Fibroblast of lung (primary cell): ENCODE results near the gene AHCYL2. TPM values are rescaled to one million over a fixed set of nuclear protein-coding genes. Genes with fewer than 3 reads are reported as not detected.

Experiments
- DNase-seq, 2 donors: peaks; one replicate each; pipeline versions ENCODE4 v3.0.0 to v3.0.0-alpha.2; 2010; ENCODE audit warnings: low read depth in 2 of 2
- H2AFZ ChIP-seq: 2 replicates; pipeline ENCODE4 v1.5.1; 2012; ENCODE audit warnings: low read length, control low read depth, inconsistent platforms
- H3K27ac ChIP-seq: 2 replicates; pipeline ENCODE4 v1.5.1; 2011; ENCODE audit warnings: low read length, control low read depth; ENCODE audit not compliant: insufficient read depth
- H3K27me3 ChIP-seq: 2 replicates; pipeline ENCODE4 v1.5.1; 2011; ENCODE audit warnings: mild to moderate bottlenecking, low read length; ENCODE audit not compliant: control insufficient read depth, insufficient read depth
- H3K36me3 ChIP-seq: 2 replicates; pipeline ENCODE4 v1.5.1; 2011; ENCODE audit warnings: low read length; ENCODE audit not compliant: control insufficient read depth, insufficient read depth
- H3K4me1 ChIP-seq: 2 replicates; pipeline ENCODE4 v1.5.1; 2011; ENCODE audit warnings: low read length; ENCODE audit not compliant: control insufficient read depth, insufficient read depth; ENCODE audit errors: extremely low read depth
- H3K4me2 ChIP-seq: 2 replicates; pipeline ENCODE4 v1.5.1; 2011; ENCODE audit warnings: low read length, control low read depth; ENCODE audit not compliant: insufficient read depth; ENCODE audit errors: extremely low read depth
- H3K4me3 ChIP-seq, 4 experiments: fragments of 200-600 bp in 1 of 4; sonication (generic) in 1 of 4; replicated peaks in 1 of 4; 2 replicates each; pipeline ENCODE4 v1.5.1; 2011 to 2016; ENCODE audit warnings: low read length in 4 of 4, low read depth in 3 of 4, mild to moderate bottlenecking in 3 of 4, control low read depth in 2 of 4, inconsistent platforms in 1 of 4, mixed read lengths in 1 of 4; ENCODE audit not compliant: insufficient read depth in 1 of 4; ENCODE audit errors: control extremely low read depth in 1 of 4
- H3K79me2 ChIP-seq: 2 replicates; pipeline ENCODE4 v1.5.1; 2012; ENCODE audit warnings: mild to moderate bottlenecking, low read length, inconsistent platforms; ENCODE audit not compliant: control insufficient read depth, insufficient read depth
- H3K9ac ChIP-seq: 2 replicates; pipeline ENCODE4 v1.5.1; 2011; ENCODE audit warnings: mild to moderate bottlenecking, low read length, control low read depth; ENCODE audit not compliant: insufficient read depth
- H3K9me3 ChIP-seq: 2 replicates; pipeline ENCODE4 v1.5.1; 2012; ENCODE audit warnings: low read depth, low read length; ENCODE audit not compliant: control insufficient read depth, insufficient read depth
- H4K20me1 ChIP-seq: 2 replicates; pipeline ENCODE4 v1.5.1; 2011; ENCODE audit warnings: low read length; ENCODE audit not compliant: control insufficient read depth, insufficient read depth; ENCODE audit errors: extremely low read depth
- EZH2 ChIP-seq: IDR thresholded peaks from 2 replicates; pipeline ENCODE4 v1.5.1; 2012; ENCODE audit warnings: low read length, control low read depth, mild to moderate bottlenecking; ENCODE audit errors: missing control alignments
- polyA plus RNA-seq, 2 donors: library from polyadenylated mRNA; depleted of rRNA in 1 of 2; stranded (reverse) in 1 of 2; unstranded in 1 of 2; fragments of >200 nt; gene quantifications; 2 replicates each; pipeline ENCODE4 v1.2.1, GENCODE V29; 2011 to 2012; ENCODE audit warnings: missing spikeins in 1 of 2
- total RNA-seq: library from RNA; depleted of rRNA; stranded (reverse); fragments of >200 nt; gene quantifications from 2 replicates; pipeline ENCODE4 v1.2.1, GENCODE V29; 2014
- TF ChIP-seq, protein P1 (sequence below), 2 donors: IDR thresholded peaks in 1 of 2; conservative IDR thresholded peaks in 1 of 2; 1 replicate in 1 of 2; 2 replicates in 1 of 2; pipeline ENCODE4 v1.5.1; 2011 to 2012; ENCODE audit warnings: low read length in 2 of 2, control low read depth in 1 of 2, inconsistent platforms in 1 of 2, low read depth in 1 of 2, mild to moderate bottlenecking in 1 of 2

AHCYL2 gene
- total and polyA plus RNA-seq, 2 donors (not counting 1 experiment from before 2014, with no cell fraction given): 8.7 to 11.9 TPM

GRCh38 chr7:129281163-129281562 is 56.3 kb downstream of the AHCYL2 start:
- Histone ChIP-seq H3K4me2 (no peak overlapping the region), H3K36me3 (no peaks in the 10 kb centered on the region), H3K27me3 (no peaks in the 10 kb centered on the region), H3K9me3 (no peaks in the 10 kb centered on the region), H2AFZ (no peak overlapping the region), H3K4me1 (no peaks in the 10 kb centered on the region), H3K27ac (no peak overlapping the region), H3K9ac (no peak overlapping the region), H3K79me2 (no peaks in the 10 kb centered on the region), H3K4me3 (no peak overlapping the region), H4K20me1 (no peaks in the 10 kb centered on the region)
- DNase-seq: no peak
- TF ChIP-seq EZH2: no peak
- TF ChIP-seq, protein P1, sequence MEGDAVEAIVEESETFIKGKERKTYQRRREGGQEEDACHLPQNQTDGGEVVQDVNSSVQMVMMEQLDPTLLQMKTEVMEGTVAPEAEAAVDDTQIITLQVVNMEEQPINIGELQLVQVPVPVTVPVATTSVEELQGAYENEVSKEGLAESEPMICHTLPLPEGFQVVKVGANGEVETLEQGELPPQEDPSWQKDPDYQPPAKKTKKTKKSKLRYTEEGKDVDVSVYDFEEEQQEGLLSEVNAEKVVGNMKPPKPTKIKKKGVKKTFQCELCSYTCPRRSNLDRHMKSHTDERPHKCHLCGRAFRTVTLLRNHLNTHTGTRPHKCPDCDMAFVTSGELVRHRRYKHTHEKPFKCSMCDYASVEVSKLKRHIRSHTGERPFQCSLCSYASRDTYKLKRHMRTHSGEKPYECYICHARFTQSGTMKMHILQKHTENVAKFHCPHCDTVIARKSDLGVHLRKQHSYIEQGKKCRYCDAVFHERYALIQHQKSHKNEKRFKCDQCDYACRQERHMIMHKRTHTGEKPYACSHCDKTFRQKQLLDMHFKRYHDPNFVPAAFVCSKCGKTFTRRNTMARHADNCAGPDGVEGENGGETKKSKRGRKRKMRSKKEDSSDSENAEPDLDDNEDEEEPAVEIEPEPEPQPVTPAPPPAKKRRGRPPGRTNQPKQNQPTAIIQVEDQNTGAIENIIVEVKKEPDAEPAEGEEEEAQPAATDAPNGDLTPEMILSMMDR (conservative IDR thresholded peaks at IDR 0.05 in 1 of 2, IDR thresholded peaks at IDR 0.05 in 1 of 2; ENCODE audit: low read depth in 1 of 2, low read length in 2 of 2): no peak

DNA sequence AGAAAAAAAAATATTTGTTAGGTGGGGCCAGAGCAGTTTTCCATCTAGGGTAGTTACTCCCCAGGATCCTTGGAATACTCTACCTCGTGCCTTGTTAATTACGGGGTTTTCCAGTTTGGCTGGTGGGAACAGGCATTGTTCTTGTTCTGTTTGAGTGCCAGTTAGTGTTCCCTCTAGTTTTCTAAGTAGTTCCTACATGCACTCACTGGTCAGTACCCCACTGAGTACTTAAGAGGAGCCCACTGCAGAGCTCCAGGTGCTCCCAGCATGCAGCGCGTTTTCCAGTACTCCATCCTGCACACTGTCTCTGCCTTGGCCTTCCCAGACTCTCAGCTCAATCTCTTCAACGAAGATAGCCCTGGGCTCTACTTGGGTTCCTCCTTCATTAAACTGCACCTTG is 58.0 kb downstream of the AHCYL2 start:
- Histone ChIP-seq H3K27ac (no peak overlapping the region), H3K79me2 (no peaks in the 10 kb centered on the region), H2AFZ (no peak overlapping the region), H3K9me3 (no peaks in the 10 kb centered on the region), H4K20me1 (no peaks in the 10 kb centered on the region), H3K4me2 (no peak overlapping the region), H3K4me1 (no peaks in the 10 kb centered on the region), H3K36me3 (no peaks in the 10 kb centered on the region), H3K27me3 (no peaks in the 10 kb centered on the region), H3K4me3 (no peak overlapping the region), H3K9ac (no peak overlapping the region)
- no peak for TF ChIP-seq EZH2
- TF ChIP-seq, protein P1 (conservative IDR thresholded peaks at IDR 0.05 in 1 of 2, IDR thresholded peaks at IDR 0.05 in 1 of 2; ENCODE audit: low read depth in 1 of 2, low read length in 2 of 2): no peak
- no peak for DNase-seq

DNA sequence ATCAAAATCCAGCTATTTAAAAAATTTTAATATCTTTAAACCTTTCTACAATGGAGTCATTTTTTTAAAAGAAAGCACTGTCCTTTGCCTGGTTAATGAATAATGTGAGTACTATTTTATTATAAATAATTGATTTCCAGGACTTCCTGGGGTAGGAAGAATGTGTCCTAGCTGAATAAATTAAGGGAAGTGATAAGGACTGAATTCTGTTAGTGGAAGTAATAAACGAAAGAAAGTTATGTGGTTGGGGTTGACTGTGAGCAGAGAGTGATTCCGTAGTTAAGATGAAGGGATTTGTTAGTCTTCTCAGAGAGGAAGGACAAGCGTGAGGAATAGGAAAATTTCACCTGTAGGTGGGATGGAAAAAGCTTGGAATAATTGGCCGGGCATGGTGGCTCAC is 59.1 kb downstream of the AHCYL2 start:
- Histone ChIP-seq H4K20me1 (no peaks in the 10 kb centered on the region), H3K4me2 (no peak overlapping the region), H3K36me3 (no peaks in the 10 kb centered on the region), H3K27me3 (no peaks in the 10 kb centered on the region), H3K9me3 (no peaks in the 10 kb centered on the region), H3K9ac (no peak overlapping the region), H3K4me1 (no peaks in the 10 kb centered on the region), H2AFZ (no peak overlapping the region), H3K79me2 (no peaks in the 10 kb centered on the region), H3K4me3 (no peak overlapping the region), H3K27ac (no peak overlapping the region)
- DNase-seq: no peak
- TF ChIP-seq, protein P1 (conservative IDR thresholded peaks at IDR 0.05 in 1 of 2, IDR thresholded peaks at IDR 0.05 in 1 of 2; ENCODE audit: low read depth in 1 of 2, low read length in 2 of 2): no peak
- TF ChIP-seq EZH2: no peak
